Common myeloid progenitor, CD34-positive (primary cell): ENCODE data around the gene MTOR.

Experiments
- CTCF ChIA-PET: fragments of 350-600 bp; sonication (Branson Sonifier 250); formaldehyde crosslinking; loops from one replicate; lab custom pipeline; 2021; ENCODE audit warnings: antibody characterized with exemption; lab: Charles Lee
- POLR2A ChIA-PET: fragments of 350-600 bp; sonication (Branson Sonifier 250); formaldehyde crosslinking; loops from one replicate; lab custom pipeline; 2021; ENCODE audit warnings: antibody characterized with exemption; lab: Charles Lee
- DNase-seq, 3 donors: peaks; one replicate each; pipeline versions ENCODE4 v3.0.0 to v3.0.0-alpha.2; 2013
- H3K27ac ChIP-seq, 2 experiments: 1 replicate in 1 of 2; 2 replicates in 1 of 2; pipeline ENCODE4 v1.7.0; 2013; ENCODE audit warnings: inconsistent platforms in 2 of 2, low read length in 2 of 2, mild to moderate bottlenecking in 2 of 2, low read depth in 1 of 2, moderate library complexity in 1 of 2; ENCODE audit not compliant: severe bottlenecking in 2 of 2, insufficient read depth in 1 of 2, poor library complexity in 1 of 2
- H3K27me3 ChIP-seq, 5 experiments: replicated peaks in 2 of 5; 1 replicate in 3 of 5; 2 replicates in 2 of 5; pipeline versions ENCODE4 v1.6.1 to v1.7.0; 2013; ENCODE audit warnings: low read length in 4 of 5, mild to moderate bottlenecking in 2 of 5, moderate library complexity in 2 of 5, inconsistent platforms in 1 of 5; ENCODE audit not compliant: insufficient read depth in 5 of 5, control insufficient read depth in 4 of 5
- H3K36me3 ChIP-seq, 4 experiments: 1 replicate in 2 of 4; 2 replicates in 2 of 4; pipeline versions ENCODE4 v1.6.1 to v1.7.0; 2013; ENCODE audit warnings: low read length in 3 of 4, control low read depth in 1 of 4, mild to moderate bottlenecking in 1 of 4; ENCODE audit not compliant: control insufficient read depth in 4 of 4, insufficient read depth in 4 of 4
- H3K4me1 ChIP-seq, 4 experiments: 1 replicate in 3 of 4; 2 replicates in 1 of 4; pipeline versions ENCODE4 v1.6.1 to v1.7.1; 2013; ENCODE audit warnings: low read length in 3 of 4, mild to moderate bottlenecking in 3 of 4, control low read depth in 1 of 4, inconsistent platforms in 1 of 4, moderate library complexity in 1 of 4; ENCODE audit not compliant: control insufficient read depth in 4 of 4, insufficient read depth in 4 of 4; ENCODE audit errors: control extremely low read depth in 1 of 4
- H3K4me3 ChIP-seq, 7 experiments: 1 replicate in 4 of 7; 2 replicates in 3 of 7; pipeline versions ENCODE4 v1.5.1 to v1.7.0; 2013; ENCODE audit warnings: mild to moderate bottlenecking in 7 of 7, low read length in 6 of 7, moderate library complexity in 6 of 7, inconsistent platforms in 2 of 7, low read depth in 2 of 7, control low read depth in 1 of 7; ENCODE audit not compliant: insufficient read depth in 4 of 7, control insufficient read depth in 1 of 7; ENCODE audit errors: extremely low read depth in 1 of 7
- H3K9me3 ChIP-seq, 5 experiments: 1 replicate in 4 of 5; 2 replicates in 1 of 5; pipeline versions ENCODE4 v1.6.1 to v1.7.1; 2013; ENCODE audit warnings: low read length in 4 of 5, mild to moderate bottlenecking in 2 of 5, inconsistent platforms in 1 of 5, low read depth in 1 of 5, moderate library complexity in 1 of 5; ENCODE audit not compliant: control insufficient read depth in 4 of 5, insufficient read depth in 2 of 5; ENCODE audit errors: control extremely low read depth in 1 of 5
- WGBS: methylation state at CpG from one replicate; pipeline ENCODE4 v1.1.5; 2013; ENCODE audit not compliant: insufficient coverage; 5-methylcytosine and 5-hydroxymethylcytosine counted together

Gene MTOR

DNA sequence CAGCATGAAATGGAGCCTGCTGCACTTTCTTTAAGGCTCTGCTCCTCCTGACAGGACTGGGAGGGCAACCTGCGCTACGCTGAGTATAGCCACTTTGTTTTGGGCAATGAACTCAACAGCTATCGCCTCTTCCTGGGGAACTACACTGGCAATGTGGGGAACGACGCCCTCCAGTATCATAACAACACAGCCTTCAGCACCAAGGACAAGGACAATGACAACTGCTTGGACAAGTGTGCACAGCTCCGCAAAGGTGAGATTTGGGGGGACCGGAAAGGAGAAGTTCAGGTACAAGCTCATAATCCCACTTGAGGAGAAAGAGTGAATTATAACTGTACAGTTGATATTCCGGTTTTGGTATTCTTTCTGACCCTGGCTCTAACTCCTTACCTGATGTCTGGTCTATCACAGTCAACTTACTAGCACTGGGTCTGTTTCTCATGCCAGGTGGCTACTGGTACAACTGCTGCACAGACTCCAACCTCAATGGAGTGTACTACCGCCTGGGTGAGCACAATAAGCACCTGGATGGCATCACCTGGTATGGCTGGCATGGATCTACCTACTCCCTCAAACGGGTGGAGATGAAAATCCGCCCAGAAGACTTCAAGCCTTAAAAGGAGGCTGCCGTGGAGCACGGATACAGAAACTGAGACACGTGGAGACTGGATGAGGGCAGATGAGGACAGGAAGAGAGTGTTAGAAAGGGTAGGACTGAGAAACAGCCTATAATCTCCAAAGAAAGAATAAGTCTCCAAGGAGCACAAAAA, 67.8 kb downstream of the MTOR start:
- H3K27me3 ChIP-seq = no peaks in the 10 kb centered on the region
- ChIA-PET CTCF (no interaction called here), POLR2A (no interaction called here)
- 98% methylated on average over 12 of the region's 14 CpGs for WGBS
- no peaks in the 10 kb centered on the region for H3K4me1 ChIP-seq
- no peak overlapping the region for H3K27ac ChIP-seq
- no peaks in the 10 kb centered on the region for H3K9me3 ChIP-seq
- H3K36me3 ChIP-seq = peaks cover 16 to 85% (median 65%) of the 10 kb centered on the region in 4 experiments
- no peak overlapping the region for H3K4me3 ChIP-seq
- no peak for DNase-seq

DNA sequence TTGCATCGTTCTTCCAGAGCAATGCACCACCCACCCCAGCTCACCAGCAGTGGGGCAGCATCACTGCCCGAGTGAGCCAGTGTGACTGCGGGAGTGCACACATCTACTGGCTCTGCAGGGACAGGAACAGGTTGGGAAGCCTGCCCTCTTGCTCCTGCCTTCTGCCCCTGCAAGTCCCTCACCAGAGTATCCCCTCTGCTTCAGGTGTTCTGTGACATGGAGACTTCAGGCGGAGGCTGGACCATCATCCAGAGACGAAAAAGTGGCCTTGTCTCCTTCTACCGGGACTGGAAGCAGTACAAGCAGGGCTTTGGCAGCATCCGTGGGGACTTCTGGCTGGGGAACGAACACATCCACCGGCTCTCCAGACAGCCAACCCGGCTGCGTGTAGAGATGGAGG, 69.0 kb downstream of the MTOR start:
- no peaks in the 10 kb centered on the region for H3K9me3 ChIP-seq
- no peaks in the 10 kb centered on the region for H3K4me1 ChIP-seq
- POLR2A ChIA-PET = no interaction called here
- WGBS = 96% methylated on average over 11 of the region's 11 CpGs
- no peak for DNase-seq
- H3K36me3 ChIP-seq = peaks cover 15 to 85% (median 59%) of the 10 kb centered on the region in 4 experiments
- CTCF ChIA-PET = no interaction called here
- H3K4me3 ChIP-seq = no peak overlapping the region
- no peak overlapping the region for H3K27ac ChIP-seq
- no peaks in the 10 kb centered on the region for H3K27me3 ChIP-seq

DNA sequence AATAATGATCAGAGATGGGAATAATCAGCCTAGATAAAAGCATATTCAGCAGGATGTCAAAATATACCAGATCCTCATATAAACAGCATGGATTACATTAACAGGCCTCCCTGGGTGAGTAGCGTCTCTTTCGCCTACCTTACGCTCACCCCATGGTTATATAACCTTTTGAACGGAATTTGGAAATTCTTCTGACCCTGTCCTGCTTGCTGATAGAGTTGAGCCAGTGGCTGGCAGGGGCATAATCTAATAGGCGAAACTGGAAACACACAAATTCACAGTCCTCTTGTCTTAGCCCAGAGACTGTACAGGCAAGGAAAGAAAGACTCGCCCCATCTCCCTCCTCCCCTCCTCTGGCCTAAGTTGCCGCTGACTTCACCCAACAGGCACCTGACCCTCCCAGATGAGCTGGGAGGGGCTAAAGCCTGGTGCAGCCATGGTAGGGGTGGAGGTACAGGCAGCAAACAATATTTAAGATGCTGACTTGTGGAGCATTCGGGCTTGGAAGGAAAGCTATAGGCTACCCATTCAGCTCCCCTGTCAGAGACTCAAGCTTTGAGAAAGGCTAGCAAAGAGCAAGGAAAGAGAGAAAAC, 73.4 kb downstream of the MTOR start, which contains the start of gene ANGPTL7:
Gene ANGPTL7 (plus strand): TSS at position 498 of the 594 bp plus-strand sequence. CDS start 225 bp downstream, outside the sequence.
- H3K27me3 ChIP-seq = no peaks in the 10 kb centered on the region
- H3K27ac ChIP-seq = no peak within 1 kb of the TSS
- H3K4me3 ChIP-seq = no peak within 1 kb of the TSS
- ChIA-PET POLR2A (no interaction called here), CTCF (no interaction called here)
- 98% methylated on average over 5 of the region's 8 CpGs for WGBS
- H3K9me3 ChIP-seq = no peaks in the 10 kb centered on the region
- H3K4me1 ChIP-seq = no peaks in the 10 kb centered on the region
- H3K36me3 ChIP-seq = peaks cover 9 to 77% (median 46%) of the 10 kb centered on the region in 4 experiments
- no peak for DNase-seq

DNA sequence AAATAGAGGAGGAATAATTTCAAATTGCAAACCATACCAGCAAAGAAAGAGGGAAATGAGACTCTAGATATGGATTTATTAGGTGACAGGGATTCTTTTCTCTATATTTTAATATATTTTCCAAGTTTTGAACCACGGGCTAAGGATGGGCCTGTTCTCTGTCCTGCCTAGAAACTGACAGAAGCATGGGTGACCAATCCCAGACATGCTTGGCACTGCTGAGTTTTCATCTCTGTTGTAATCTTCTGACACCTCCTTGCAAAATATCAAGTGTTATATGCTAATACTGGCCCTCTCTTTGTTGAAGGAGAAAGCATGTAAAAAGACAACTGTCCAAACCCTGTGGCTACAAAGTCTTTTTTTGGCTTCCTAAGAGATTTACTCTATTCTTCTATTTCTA, 74.0 kb downstream of the MTOR start:
- no peaks in the 10 kb centered on the region for H3K27me3 ChIP-seq
- ChIA-PET CTCF (no interaction called here), POLR2A (no interaction called here)
- WGBS = no CpG with 5 or more reads among the region's 1 CpG
- H3K4me1 ChIP-seq = no peaks in the 10 kb centered on the region
- DNase-seq = no peak
- peaks cover 9 to 71% (median 41%) of the 10 kb centered on the region in 4 experiments for H3K36me3 ChIP-seq
- no peak overlapping the region for H3K27ac ChIP-seq
- no peaks in the 10 kb centered on the region for H3K9me3 ChIP-seq
- H3K4me3 ChIP-seq = no peak overlapping the region

DNA sequence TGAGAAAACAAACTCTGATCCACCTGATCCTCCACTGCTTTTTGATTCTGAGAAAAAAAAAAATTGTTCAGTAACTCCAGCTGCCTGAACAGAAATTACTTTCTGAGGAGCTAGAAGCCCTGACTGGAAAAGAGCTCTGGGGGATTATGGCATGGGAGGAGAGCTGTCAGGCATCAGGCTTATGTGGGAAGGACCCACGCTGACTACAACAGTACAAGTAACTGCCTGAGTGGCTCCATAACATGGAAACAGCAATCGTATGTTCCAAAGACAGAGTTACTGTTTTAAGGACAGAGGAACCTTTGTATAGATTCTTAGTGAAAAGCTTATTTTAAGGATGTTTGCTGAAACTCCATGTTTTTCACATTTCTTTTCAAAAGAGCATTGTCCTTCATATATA, 74.4 kb downstream of the MTOR start:
- Histone ChIP-seq H3K4me1 (no peaks in the 10 kb centered on the region), H3K36me3 (peaks cover 9 to 68% (median 37%) of the 10 kb centered on the region in 4 experiments), H3K27me3 (no peaks in the 10 kb centered on the region), H3K4me3 (no peak overlapping the region), H3K9me3 (no peaks in the 10 kb centered on the region), H3K27ac (no peak overlapping the region)
- WGBS = 100% methylated on average over 1 of the region's 2 CpGs
- DNase-seq = no peak
- ChIA-PET POLR2A (no interaction called here), CTCF (no interaction called here)

DNA sequence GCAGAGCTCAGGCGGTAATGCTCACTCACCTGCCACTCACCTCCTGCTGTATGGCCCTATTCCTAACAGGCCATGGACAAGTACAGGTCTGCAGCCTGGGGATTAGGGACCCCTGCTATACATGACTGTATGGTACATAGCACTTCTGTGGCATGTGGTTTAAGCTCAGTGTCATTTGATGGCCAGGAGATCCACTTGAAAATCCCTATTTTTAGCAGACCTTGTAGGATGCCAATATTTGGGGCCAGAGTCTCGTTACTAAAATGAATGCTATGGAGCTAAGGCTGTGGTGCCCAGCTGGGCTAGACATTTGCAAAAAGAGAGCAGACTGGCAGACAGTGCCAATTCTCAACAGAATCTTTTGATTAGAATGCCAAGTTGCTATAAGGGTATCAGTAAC, 74.9 kb downstream of the MTOR start:
- no peak for DNase-seq
- POLR2A ChIA-PET = no interaction called here
- no peaks in the 10 kb centered on the region for H3K4me1 ChIP-seq
- CTCF ChIA-PET = no interaction called here
- WGBS = 95% methylated on average over 2 of the region's 2 CpGs
- H3K27me3 ChIP-seq = no peaks in the 10 kb centered on the region
- H3K4me3 ChIP-seq = no peak overlapping the region
- no peak overlapping the region for H3K27ac ChIP-seq
- no peaks in the 10 kb centered on the region for H3K9me3 ChIP-seq
- peaks cover 9 to 70% (median 36%) of the 10 kb centered on the region in 4 experiments for H3K36me3 ChIP-seq

DNA sequence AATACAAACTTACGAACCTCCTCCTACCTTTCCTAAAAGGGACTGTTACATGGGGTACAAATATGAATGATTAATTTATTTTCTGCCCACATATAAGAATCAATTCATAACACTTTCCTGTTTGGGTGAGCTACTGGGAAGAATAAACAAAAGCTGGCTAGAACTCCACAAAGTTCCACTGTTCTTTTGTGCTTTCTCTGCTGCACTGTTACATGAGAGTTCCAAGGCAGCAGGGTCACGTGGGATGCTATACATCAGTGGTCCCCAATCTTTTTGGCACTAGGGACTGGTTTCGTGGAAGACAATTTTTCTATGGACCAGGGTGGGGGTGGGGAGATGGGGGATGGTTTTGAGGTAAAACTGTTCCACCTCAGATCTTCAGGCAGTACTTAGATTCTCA, 75.4 kb downstream of the MTOR start:
- Histone ChIP-seq H3K27ac (no peak overlapping the region), H3K9me3 (no peaks in the 10 kb centered on the region), H3K4me3 (no peak overlapping the region), H3K27me3 (no peaks in the 10 kb centered on the region), H3K36me3 (peaks cover 8 to 66% (median 35%) of the 10 kb centered on the region in 4 experiments), H3K4me1 (no peaks in the 10 kb centered on the region)
- WGBS = 100% methylated on average over 2 of the region's 3 CpGs
- ChIA-PET CTCF (no interaction called here), POLR2A (no interaction called here)
- DNase-seq = no peak
